AG09309 (cell line): ENCODE results near the gene YLPM1.
A peak's percentile ranks its signal among the peaks of the same experiment; 100 is the strongest.

Source experiments
- DNase-seq: peaks from one replicate; pipeline ENCODE4 v3.0.0-alpha.2; 2010; ENCODE audit warnings: low read depth
- H3K4me3 ChIP-seq: 2 replicates; pipeline ENCODE4 v1.5.1; 2011; ENCODE audit warnings: mild to moderate bottlenecking, low read depth, low read length, moderate library complexity; ENCODE audit not compliant: control insufficient read depth
- TF ChIP-seq, protein P1 (sequence below): IDR thresholded peaks from 2 replicates; pipeline ENCODE4 v1.5.1; 2011; ENCODE audit warnings: mild to moderate bottlenecking, low read depth, low read length, inconsistent platforms; ENCODE audit not compliant: insufficient read depth, control insufficient read depth; ENCODE audit errors: missing control alignments

Gene YLPM1

DNA sequence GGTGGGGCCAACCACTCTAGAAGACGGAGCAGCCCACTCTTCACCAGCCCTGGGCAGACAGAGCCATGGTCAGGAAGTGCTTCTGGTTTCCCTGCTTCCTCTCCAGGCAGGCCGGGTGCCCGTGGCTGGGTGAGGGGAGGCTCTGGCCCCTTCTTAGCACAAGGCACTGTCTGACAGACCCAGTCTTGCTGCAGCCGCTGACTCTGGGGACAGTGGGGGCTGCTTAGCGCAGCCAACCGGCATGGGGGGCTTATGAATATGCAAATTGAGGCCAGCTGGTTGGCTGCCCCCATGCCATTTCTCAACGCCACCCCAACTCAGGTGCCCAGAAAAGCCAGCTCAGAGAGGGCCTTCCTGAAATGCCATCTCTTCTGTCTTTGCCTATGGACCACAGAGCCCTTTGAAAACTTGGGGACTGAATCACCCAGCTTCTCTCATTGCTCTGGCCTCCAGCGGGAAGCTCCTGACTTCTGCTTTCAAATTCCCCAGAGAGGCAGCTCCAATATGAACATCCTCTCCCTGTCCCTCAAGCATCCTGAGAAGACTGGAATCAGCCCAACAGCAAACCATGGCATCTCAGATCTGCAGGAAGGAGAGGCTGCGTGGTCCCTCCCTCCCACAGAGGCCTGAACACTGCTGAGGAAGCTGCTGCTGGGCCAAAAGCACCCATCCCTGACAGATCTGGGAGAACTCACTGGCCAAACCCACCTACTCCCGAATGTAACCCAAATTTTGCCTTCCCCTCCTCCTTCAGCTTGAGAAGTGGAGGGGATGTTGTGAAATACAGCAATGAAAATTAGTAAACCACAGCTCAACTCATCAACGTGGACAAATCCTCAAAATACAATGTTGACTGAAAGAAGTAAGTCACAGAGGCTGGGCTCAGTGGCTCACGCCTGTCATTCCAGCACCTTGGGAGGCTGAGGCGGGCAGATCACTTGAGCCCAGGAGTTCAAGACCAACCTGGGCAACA, 113.1 kb downstream of the YLPM1 start, which contains the start of gene PROX2:
PROX2 (minus strand) TSS at position 205 of the 973 bp plus-strand sequence. CDS start 12,311 bp downstream, outside the sequence.
- no peak within 1 kb of the TSS for H3K4me3 ChIP-seq
- TF ChIP-seq, protein P1, sequence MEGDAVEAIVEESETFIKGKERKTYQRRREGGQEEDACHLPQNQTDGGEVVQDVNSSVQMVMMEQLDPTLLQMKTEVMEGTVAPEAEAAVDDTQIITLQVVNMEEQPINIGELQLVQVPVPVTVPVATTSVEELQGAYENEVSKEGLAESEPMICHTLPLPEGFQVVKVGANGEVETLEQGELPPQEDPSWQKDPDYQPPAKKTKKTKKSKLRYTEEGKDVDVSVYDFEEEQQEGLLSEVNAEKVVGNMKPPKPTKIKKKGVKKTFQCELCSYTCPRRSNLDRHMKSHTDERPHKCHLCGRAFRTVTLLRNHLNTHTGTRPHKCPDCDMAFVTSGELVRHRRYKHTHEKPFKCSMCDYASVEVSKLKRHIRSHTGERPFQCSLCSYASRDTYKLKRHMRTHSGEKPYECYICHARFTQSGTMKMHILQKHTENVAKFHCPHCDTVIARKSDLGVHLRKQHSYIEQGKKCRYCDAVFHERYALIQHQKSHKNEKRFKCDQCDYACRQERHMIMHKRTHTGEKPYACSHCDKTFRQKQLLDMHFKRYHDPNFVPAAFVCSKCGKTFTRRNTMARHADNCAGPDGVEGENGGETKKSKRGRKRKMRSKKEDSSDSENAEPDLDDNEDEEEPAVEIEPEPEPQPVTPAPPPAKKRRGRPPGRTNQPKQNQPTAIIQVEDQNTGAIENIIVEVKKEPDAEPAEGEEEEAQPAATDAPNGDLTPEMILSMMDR = no peak
- no peak for DNase-seq

DNA sequence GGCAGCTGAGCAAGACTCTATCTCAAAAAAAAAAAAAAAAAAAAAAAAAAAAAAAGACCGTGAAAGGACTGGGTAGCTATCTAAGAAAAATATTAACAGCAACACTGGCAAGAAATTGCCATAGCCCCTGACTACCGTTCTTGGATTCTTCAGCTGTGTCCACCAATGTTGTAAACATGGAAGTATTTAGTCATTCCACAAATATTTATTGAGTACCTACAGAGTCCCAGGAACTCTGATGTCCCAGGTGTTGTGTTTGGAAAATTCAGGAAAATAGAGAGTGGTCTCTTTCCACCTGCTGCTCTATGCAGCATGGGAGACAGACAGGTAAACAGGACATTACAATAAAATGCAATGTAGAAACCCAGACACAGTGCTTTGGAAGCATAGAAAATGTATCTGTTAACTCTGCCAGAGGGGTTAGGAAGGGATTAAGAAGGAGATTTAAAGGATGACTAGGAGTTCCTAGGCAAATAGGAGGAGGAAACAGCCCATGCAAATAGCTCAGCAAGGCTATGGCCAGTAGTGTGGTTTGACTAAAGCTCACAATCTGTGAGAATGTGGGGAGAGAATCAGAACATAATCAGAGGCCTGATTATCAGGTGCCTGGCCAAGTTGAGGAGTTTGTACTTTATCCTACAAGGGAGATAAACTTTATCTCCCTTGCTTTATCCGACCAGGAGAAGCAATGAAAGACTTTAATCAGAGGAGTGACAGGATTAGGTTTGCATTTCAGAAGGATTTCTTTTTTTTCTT, 116.5 kb downstream of the YLPM1 start:
- TF ChIP-seq, protein P1 = no peak
- H3K4me3 ChIP-seq = no peak overlapping the region
- no peak for DNase-seq

DNA sequence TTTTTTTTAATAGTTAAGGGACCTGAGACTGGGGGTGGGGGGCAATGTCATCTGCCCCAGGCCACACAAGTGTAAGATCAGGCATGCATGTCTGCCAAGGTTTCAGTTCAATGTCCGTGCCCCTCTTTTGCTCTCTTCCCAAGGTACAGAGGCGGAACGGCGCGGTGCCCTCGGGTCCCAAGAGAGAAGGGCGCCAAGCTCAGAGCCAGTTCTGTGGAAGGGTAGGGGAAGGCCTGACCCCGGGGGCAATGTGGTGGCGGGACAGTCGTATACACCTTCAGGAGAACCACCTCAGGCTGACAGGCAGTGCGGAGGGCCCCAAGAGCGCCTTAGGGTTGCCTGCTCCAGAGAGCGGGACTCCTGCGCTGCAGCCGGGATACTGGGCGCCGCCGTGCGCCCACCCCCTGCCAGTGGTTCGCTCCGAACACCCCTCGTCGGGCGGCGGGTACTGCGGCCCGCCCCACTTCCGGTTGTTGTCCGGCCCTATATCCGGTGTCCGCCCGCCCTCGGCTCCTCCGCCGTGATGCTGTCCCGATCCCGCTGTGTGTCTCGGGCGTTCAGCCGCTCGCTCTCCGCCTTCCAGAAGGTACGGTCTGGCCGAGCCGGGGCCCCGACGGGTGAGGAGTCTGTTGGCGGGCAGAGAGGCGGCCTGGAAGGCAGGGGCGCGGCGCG, 118.5 kb downstream of the YLPM1 start, which contains the start of gene DLST:
DLST (plus strand) TSS at position 486 of the 672 bp plus-strand sequence; CDS start at position 524, 38 bp downstream.
- TF ChIP-seq, protein P1 = no peak
- DNase-seq = no peak
- peak within 1 kb of the TSS; percentile 62 for H3K4me3 ChIP-seq

DNA sequence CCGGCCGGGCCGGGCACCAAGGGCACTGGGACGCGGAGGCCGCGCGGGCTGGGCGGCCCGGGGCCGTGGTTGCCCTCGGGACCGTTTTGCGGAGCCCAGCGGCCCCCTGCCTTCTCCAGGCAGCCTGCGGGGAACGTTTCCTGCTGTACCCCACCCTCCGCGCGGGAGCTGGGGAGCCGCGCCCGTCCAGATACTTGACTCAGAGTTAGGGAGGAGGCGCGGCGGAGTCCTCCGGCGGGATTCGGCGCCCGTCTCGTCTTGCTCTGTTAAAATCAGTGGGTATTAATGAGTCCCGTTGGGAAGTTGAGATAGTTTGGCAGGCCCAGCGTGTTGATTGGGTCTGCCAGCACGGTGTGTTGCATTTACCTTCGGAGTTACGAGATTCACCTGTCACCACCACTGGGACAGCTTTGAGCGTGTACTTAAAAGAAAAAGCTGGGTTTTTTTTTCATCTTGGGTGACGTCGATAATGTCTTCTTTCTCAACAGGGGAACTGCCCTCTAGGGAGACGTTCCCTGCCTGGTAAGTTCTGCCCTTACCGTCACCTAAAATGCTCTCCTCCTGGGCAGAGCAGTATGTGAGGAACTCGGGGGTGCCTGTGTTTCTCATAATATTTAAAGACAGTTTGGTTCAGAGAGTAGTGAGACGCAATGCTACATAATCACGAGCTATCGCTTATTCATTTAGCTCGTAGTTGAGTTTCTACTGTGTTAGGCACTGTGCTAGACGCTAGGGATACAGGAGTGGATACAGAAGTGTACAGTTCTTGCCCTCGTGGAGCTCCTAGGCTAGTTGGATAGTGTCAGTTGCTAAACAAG, 119.2 kb downstream of the YLPM1 start:
- H3K4me3 ChIP-seq = peak overlapping the region; percentile 62
- TF ChIP-seq, protein P1 = no peak
- no peak for DNase-seq
